GM19455 (cell line): ENCODE results near the gene THRAP3.

Source experiments
- ATAC-seq: cut with Tn5 transposase; IDR thresholded peaks from one replicate; pipeline ENCODE4 v1.9.1; 2021; ENCODE audit not compliant: unreplicated experiment

Gene THRAP3

GRCh38 chr1:36351227-36351977 lies 127.2 kb downstream of the THRAP3 start:
- ATAC-seq, result no peak

GRCh38 chr1:36352125-36352909 lies 128.1 kb downstream of the THRAP3 start:
- no peak for ATAC-seq

GRCh38 chr1:36352910-36353878 lies 129.0 kb downstream of the THRAP3 start:
- no peak for ATAC-seq

GRCh38 chr1:36354486-36354885 lies 130.2 kb downstream of the THRAP3 start:
- no peak for ATAC-seq
